ENCODE results near the gene GALNTL6.

GALNTL6 gene

DNA sequence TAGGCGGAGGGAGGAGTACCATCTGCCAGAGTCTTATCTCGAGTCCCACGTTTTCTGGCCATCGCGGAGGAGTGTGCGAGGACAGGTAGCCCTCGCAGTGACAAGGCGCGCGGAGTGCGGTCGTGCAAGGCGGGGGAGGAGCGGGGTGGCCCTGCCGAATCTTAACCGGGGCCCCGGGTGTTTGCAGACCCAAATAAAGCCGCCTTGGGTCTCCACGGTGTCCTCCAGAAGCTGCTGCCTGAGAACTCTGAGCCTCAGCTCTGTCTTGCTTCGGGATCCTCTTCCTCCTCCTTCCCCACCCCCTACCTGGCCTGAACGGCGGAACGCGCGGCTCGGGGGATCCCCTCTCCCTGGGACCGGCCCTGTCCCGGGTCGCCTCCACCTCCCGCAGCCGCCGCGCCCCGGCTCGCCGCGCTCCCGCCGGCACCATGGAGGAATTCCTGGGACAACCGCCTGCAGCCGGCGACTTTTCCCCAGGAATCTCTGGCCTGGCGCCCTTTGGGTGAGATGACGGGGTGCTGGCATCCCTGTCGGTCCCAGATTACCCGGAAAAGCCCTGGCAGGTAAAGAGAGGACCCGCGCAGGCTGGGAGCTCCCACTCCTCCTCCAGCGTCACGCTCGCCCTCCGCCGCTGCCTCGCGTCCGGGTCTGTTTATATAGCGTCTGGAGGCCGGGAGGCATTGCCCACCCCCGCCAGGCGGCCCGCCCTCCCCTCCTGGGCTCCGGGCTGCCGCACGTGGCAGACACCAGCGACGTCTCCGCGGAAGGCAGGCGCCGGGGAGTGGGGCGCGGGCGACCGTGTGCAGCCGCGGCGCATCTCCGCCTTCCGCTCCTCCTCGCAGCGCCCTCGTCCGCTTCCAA is at the start of gene GALNTL6:
TSS of gene GALNTL6 (plus strand) at position 740 of the 861 bp plus-strand sequence.
- no peak for DNase-seq

DNA sequence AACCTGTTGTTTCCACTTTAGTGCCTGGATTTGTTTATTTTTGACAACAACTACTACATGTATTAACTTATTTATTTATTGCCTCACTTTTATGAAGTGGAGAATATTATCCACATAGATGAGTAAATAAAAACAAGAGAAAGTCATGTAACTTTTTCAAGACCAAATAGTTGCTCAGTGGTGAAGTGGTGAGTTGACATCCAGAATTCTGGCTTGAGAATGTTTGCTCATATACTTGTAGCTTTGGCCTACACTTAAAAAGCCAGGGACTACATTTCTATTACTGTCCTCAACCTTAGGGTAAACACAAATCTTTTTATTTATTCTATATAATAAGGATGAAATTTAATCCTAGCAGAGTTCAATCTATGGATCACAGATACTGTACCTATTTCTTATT is 47.7 kb upstream of the GALNTL6 start:
- DNase-seq: no peak

DNA sequence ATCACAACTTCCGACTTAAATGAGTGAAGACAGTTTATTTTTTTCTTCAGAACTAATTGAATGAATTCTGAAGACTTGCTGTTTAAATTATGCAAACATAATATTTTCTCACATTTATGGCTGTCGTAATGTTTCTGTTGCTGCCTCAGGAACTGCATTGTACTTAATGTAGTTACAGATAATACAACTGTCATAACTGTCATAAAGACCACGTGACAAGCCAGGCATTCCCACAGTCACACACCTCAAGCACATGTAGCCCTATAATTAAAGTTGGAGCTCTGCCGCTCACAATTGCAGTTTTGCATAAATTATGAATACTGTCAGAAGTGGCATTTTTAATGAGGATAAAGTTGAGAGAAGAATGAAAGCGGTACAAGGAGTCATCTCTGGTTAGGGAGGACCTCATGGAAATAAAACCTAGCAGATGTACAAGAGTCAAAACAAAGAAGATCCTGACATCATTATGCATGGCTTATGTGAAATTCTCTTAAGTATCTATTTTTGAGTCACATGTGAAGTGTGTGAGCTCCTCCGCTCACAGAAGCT is 38.5 kb upstream of the GALNTL6 start:
- DNase-seq: no peak

DNA sequence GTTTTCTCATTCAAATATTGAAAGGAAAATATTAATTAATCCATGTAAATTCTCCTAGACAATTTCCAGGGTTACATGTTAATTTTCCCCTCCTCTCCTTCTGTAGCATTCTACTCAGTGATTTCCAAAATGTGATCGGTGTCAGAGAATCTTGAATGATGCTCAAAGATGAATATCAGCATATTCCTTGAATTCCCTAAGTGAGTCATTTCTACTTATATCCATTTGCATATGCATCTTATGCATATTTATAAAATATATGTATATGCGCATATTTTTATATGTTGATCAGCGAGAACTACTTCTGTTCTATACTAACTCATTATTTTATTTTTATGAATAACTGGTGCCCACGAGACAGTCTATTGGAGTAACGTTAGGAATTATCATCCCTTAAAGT is 33.9 kb upstream of the GALNTL6 start:
- DNase-seq: no peak

DNA sequence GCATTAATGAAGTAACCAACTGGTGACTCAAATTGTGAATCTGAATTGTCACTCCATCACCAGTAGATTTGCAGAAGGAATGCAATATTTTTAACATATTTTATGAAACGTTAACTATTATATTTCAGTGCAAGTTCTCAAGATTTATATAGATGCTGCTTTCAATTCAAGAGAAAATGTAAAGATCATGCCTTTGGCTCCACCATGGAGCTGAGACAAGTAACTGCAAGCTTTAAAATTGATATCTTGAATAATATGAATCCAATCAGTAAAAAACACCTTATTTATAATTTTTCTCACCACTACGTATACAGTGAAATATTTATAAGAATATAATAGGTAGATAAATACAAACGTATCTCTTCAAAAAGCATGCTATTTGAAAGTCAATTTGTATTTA is 27.8 kb upstream of the GALNTL6 start:
- DNase-seq: no peak

DNA sequence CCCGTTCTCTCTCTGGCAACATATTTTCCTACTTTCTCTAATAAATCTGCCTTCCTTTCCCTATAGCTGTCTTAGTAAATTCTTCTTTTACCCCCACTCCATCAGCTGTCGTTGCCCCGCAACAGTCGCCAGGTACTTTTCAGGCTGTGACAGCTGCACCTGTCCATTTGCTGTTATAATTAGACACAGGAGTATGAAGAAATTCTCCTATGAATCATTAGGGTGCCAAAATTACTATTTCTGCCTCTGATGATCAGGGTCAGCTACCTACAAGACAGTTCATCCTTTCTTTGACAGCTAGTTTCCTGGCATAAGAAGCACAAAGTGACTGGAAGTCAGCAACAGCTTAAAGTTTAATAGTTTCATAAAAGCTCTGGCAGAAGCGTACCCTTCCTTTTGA is 19.5 kb upstream of the GALNTL6 start:
- DNase-seq: no peak

DNA sequence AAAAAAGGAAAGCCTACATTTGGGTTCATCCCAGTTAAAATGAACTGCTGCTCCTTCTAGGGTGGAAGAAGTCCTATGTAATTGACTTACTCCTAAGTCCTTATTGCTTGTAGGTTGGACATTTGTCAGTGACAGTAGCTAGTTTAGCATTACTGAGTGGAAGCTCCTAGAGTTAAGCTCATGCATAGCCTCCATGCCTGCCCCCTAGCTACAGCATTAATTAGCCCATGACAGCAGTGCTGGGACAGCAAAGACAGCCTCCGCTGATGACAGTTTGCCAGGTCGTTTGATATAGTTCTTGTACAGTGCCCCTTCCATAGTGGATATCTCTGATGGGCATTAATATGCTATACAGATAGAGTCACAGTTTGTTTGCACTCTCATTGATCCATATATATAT is 18.7 kb upstream of the GALNTL6 start:
- no peak for DNase-seq

DNA sequence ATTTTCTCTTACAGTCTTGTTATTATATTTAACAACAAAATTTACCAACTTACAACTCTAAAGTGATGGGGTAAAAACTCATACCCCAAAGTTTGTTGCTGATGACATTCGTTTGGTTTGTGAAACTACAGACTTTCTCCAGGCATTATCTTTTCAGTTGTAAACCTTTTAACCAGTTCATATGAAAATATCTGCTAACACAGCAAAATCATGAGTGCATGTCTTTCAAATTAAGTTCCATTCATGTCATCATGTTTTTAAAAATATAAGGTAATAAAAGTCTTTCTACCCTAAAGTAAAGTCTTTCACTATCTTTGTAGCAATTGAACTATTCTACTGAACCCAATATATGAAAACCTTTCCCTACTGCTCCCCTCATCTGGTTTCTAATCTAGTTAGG is 3.4 kb upstream of the GALNTL6 start:
- DNase-seq: no peak

DNA sequence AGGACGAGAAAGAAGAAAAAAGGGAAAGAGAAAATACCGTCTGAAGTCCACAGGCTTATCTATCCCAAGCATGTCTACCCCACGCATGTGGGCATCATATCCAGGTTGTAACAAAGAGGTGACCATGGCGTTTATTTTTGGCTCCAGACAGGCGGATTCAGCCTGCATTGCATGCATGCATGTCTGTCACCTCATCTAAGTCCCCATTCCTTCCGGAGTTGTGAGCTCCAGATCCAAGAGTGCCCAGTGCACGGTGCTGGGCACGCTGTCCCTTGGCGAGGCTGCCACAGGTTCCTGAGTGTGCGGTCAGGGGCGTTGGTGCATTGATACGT is 905 bp upstream of the GALNTL6 start:
- DNase-seq: no peak

DNA sequence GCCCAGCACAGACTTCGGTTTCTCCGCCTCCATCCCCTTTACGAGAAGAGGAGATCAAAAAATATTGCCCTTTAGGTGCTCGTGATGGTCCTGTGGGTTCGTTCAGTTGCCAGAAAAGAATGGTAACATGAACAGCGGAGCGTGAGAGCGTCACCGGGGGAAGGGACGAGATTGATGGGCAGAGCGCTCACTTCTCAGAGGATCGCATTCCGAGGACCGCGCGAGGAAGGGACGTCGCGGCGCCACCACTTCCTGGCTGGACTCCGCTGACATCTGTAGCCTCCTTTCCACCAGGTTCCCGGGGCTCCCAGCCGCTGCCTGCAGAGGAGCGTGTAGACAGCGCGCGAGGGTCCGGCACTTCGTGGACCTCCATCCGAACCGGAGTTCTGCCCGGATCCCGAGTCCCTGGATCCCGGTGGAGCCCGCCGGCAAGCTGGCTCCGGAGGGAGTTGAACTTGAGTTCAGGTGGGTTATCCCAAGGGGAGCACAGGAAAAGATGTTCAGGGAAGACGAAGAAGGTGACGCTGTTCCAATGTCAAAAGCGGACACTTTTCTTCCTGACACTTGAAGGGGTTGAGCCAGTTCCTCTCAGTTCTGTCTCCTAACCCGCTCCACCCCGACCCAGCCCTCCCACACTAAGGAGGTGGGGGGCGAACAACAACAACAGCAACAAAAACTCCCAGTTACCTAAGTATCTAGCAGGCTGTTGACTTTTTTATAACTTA is 484 bp downstream of the GALNTL6 start:
- no peak for DNase-seq

DNA sequence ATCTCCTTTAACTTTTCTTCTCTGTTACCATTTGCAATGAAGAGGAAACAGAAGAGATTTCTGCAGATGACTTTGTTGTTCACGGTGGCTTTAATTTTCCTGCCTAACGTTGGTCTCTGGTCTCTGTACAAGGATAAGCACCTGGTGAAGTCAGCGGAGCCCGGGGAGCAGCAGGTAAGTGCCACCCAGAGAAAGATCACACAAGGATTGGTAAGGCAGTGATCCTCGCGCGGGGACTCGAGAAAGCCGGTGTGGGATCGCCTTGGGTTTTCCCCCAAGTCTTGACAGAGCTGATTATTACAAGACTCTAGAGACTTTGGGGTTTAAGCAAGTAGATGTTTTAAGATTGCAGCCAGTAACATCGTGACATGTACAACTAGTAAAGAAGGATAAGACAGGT is 1.3 kb downstream of the GALNTL6 start:
- DNase-seq: no peak

DNA sequence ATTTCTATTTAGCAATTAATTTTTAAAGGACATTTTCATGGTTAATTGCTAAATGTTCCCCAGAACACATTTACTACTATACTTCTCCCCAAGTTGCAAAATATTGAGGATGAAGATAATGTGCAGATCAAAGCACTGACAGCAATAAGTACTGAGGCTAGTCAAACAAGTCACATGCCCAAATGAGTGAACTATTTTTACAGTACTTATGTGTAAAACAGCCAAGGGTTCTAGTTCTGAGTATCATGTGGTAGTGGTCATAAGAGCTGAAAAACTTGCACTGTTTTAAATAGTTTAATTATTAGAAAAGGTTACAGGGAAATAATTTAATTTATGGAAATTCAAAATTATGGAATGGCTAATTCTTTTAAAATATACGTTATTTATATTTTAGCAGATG is 3.8 kb downstream of the GALNTL6 start:
- no peak for DNase-seq

DNA sequence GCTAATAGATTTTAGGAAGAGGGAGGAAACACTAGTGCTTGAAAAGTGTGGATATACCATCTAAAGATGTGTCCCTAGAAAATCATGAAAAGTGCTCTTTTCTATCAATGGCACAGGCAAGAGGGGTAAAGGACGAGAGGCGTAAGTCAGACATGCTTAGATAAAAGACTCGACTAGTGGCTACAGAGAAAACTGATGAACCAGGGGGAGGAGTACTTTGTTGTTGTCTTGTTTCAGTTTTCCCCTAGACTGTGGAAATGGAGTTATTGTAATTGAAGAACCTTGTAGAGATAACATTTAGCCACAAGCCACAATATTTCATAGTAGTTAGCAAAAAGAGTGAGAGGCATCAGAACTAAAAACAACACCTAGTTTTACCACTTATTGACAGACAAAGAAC is 21.4 kb downstream of the GALNTL6 start:
- DNase-seq: no peak

DNA sequence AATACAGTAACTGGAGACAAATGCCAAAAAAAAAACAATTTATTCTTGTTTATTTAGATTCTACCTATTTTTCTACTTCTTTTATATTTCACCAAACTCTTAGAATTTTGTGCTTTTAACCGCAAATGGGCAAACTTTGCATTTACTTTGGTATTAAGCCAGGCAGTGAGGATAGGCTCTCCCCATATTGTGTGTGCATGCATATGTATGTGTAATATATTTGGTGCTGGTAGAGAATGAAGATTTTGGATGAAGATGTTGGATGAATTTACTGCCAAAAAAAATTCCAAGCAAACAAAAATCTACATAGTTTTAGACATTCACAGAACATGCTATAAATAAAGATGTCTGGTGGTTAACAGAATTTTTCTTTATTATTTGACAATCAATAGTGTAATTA is 30.3 kb downstream of the GALNTL6 start:
- DNase-seq: no peak

DNA sequence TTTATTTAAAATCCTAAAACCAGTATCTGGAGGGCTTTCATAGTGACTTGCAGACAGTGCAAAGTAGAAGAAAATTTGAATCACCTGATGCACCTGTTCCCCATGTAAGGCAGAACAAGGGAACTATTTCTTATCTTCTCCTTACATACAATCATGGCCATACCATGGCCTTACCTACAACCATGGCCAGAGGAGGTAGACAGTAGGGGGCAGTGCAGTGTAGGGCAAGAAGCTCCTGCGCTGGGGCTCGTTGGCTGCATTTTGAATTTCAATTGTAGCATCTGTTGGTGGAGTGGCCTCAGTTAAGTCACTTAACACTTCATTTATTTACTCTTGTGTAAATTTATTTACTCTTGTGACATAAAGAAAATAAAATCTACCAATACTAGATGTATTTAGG is 33.0 kb downstream of the GALNTL6 start:
- DNase-seq: no peak

DNA sequence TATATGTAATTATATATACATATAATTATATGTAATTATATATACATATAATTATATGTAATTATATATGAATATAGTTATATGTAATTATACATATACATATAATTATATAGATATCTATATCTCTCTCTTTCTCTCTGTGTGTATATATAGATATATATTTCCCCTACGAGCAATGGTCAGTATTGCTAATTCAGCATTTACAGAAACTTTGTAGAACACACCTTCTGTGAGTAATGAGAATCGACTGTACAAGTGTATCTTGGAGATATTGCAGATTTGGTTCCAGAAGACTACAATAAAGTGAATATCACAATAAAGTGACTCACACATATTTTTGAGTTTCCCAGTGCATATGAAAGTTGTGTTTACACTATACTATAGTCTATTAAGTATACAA is 33.7 kb downstream of the GALNTL6 start:
- DNase-seq: no peak

DNA sequence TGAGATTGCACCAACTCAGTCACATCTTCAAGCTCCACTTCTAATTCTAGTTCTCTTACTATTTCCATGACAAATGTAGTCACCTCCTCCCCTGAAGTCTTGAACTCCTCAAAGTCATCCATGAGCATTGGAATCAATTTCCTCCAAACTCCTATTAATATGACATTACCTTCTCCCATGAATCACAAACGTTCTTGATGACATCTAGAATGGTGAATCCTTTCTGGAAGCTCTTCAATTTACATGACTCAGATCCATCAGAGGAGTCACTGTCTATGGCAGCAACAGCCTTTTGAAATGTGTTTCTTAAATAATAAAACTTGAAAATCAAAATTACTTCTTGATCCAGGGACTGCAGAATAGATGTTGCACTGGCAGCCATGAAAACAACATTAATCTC is 34.5 kb downstream of the GALNTL6 start:
- DNase-seq: no peak

DNA sequence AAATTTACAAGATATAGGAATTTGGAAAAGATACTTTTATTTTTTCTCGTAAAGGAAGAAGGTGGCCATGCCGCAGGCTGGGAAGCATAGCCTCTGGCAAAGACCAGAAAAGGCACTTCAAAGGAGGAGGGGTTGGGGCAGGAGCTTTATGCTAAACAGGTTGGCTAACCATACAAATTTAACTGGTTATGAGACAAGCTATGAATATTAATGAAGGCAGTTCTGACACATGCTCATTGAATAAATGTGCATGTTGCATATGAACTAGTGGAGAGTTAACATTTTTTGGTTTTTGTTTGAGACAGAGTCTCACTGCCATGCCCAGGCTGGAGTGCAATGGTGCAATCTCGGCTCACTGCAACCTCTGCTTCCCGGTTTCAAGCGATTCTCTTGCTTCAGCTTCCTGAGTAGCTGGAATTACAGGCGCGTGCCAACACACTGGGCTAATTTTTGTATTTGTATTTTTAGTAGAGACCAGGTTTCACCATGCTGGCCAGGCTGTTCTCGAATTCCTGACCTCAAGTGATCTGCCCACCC is 36.5 kb downstream of the GALNTL6 start:
- DNase-seq: no peak

DNA sequence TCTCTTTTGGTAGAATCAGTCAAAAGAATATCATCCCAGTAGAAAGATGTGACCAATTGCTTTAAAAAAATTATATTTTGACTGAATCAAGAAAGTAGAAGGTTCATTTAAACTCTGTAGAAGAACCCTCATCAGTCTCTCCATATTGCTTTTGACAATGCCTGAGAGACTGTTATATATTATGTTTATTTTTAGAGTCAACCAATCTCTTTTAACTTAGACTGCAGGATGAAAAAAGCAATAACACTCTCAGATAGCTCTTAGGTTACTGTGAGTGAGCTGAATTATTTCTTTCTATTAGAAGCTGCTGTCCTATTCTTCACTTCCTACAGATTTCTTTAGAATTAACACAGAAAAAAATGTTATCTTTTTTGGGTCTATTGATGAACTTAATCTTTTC is 38.1 kb downstream of the GALNTL6 start:
- DNase-seq: no peak

DNA sequence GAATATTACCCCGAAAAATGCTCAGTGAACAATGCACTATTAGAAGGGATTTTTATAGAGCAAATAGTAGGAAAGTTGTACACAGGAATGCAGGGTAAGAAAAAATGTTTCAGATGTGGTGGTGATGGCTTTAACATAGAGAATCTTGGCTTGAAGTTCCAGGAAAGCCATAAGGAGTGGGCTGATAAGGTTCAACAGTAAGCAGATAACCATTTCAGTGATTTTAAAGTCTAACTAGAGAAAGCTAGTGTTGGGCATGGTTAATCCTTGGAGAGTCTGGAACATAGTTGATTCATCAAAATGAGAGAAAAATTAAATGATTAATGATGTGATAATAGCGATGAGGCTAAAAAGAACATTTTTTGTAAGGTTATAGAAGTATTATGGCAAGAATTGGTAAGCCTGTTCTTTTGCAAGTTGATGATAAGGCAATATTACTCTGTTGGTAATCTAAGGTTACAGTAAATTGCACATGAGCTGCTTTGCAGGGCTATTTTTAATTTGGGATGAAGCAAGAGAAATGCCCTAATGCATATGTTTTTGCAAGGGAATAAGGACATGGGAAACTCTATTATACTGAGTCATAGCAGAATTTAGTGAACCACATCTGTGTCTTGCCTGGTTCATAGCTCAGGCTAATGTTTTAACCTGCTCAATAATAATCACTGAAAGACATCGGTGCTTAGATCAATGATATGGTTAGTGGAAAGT is 44.3 kb downstream of the GALNTL6 start:
- no peak for DNase-seq

DNA sequence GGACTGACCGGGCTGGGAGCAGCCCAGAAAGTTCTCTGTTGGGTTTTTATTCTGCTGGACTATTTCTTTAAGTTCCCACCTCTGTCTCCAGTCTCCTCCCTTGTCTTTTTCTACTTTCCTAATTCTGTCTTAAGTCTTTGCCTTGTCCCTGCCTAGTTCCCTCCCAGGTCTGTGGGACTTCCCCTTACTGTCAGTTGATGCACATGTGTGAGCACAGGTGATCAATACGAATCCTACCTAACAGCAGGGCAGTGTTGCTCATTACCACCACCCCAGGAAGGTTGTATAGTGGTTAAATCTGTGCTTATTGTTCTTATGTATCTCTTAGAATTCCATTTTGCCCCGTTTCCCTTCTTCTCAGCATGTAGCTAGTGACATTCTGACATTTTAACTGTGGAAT is 62.1 kb downstream of the GALNTL6 start:
- no peak for DNase-seq

DNA sequence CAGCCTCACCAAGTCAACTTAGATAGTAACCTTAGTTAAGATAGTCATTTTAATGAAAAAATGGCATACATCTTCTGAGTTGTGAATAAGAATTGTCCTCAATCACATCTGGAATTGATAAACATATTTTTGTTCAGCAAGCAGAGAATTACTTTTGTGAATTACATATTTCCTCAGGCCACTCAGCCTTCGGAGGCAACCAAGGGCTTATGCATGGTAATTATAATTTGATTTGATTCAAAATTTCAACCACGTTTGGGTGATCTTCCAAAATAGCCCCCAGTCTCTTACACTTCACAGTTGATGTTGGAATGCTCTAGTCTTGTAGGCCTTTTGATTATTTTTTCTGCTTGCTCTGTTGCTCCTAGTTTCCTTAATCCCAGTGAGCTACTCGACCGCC is 63.4 kb downstream of the GALNTL6 start:
- no peak for DNase-seq

DNA sequence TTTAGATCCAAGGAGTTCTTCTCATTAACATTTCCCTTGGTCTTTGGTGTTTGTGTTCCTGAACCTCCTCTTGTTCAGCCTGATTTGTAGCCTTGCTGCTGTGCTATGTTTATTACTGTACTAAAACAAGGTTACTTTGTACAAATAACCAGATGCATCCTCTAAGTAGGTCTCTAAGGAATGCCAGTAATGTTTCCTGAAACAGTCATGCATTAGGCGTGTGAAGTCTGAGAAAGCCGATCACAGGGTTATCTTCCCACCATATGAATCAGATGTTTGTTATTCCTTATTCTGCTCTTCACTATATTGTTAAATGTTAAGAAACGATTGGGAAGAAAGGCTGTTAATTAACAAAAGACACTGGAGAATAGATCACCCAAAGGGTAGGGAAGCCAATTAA is 66.9 kb downstream of the GALNTL6 start:
- DNase-seq: no peak
